Measurements from ENCODE around the gene FUT8.

Gene FUT8

DNA sequence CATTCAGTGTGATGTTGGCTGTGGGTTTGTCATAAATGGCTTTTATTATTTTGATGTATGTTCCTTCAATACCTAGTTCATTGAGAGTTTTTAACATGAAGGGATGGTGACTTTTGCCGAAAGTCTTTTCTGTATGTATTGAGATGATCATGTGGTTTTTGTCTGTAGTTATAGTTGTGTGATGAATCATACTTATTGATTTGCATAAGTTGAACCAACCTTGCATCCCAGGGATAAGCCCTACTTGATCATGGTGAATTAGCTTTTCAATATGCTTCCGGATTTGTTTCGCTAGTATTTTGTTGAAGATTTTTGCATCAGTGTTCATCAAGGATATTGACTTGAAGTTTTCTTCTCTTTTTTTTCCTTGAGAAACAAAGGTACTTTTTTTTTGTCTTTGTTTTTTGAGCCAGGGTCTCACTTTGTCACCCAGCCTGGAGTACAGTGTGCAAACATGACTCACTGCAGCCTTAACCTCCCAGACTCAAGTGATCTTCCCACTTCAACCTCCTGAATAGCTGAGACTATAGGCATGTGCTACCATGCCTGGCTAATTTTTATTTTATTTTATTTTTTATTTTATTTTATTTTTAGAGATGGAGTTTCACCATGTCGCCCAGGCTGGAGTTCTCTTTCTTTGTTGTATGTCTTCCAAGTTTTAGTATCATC, 121.3 kb downstream of the FUT8 start:
- no peak for TF ChIP-seq EP300 (IDR thresholded peaks at IDR 0.05; ENCODE audit: borderline replicate concordance)
- no peak for TF ChIP-seq TCF12 (IDR thresholded peaks at IDR 0.05; ENCODE audit: low read depth)
- TF ChIP-seq TEAD4 (IDR thresholded peaks at IDR 0.05), result no peak
- TF ChIP-seq, protein P1, sequence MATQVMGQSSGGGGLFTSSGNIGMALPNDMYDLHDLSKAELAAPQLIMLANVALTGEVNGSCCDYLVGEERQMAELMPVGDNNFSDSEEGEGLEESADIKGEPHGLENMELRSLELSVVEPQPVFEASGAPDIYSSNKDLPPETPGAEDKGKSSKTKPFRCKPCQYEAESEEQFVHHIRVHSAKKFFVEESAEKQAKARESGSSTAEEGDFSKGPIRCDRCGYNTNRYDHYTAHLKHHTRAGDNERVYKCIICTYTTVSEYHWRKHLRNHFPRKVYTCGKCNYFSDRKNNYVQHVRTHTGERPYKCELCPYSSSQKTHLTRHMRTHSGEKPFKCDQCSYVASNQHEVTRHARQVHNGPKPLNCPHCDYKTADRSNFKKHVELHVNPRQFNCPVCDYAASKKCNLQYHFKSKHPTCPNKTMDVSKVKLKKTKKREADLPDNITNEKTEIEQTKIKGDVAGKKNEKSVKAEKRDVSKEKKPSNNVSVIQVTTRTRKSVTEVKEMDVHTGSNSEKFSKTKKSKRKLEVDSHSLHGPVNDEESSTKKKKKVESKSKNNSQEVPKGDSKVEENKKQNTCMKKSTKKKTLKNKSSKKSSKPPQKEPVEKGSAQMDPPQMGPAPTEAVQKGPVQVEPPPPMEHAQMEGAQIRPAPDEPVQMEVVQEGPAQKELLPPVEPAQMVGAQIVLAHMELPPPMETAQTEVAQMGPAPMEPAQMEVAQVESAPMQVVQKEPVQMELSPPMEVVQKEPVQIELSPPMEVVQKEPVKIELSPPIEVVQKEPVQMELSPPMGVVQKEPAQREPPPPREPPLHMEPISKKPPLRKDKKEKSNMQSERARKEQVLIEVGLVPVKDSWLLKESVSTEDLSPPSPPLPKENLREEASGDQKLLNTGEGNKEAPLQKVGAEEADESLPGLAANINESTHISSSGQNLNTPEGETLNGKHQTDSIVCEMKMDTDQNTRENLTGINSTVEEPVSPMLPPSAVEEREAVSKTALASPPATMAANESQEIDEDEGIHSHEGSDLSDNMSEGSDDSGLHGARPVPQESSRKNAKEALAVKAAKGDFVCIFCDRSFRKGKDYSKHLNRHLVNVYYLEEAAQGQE (IDR thresholded peaks at IDR 0.05; ENCODE audit: low read depth), result no peak

DNA sequence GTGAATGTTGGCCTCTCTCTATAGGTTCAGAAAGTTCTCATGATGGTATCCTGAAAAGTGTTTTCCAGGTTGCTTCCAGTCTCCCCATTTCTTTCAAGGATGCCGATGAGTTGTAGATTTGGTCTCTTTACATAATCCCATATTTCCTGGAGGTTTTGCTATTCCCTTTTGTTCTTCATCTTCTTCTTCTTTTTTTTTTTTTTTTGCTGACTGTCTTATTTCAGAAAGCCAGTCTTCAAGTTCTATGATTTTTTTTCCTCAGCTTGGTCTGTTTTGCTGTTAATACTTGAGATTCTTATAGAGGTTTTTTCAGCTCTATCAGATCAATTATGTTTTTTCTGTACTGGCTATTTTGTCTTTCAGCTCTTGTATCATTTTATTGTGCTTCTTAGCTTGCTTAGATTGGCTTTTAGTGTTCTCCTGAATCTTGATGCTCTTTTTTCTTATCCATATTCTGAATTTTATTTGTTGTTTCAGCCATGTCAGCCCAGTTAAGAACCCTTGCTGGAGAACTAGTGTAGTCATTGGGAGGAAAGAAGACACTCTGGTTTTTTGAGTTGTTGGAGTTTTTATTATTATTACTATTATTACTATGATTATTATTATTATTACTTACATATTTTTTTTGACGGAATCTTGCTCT, 124.4 kb downstream of the FUT8 start:
- TF ChIP-seq EGR1 (IDR thresholded peaks at IDR 0.05) (no peak), NFIC (IDR thresholded peaks at IDR 0.05) (no peak), EP300 (IDR thresholded peaks at IDR 0.05; ENCODE audit: borderline replicate concordance) (no peak), CREB1 (IDR thresholded peaks at IDR 0.05; ENCODE audit: low read depth) (no peak), TEAD4 (IDR thresholded peaks at IDR 0.05) (no peak), TAF1 (IDR thresholded peaks at IDR 0.05; ENCODE audit: low read depth) (no peak), CEBPB (IDR thresholded peaks at IDR 0.05) (no peak)
- TF ChIP-seq, protein P2, sequence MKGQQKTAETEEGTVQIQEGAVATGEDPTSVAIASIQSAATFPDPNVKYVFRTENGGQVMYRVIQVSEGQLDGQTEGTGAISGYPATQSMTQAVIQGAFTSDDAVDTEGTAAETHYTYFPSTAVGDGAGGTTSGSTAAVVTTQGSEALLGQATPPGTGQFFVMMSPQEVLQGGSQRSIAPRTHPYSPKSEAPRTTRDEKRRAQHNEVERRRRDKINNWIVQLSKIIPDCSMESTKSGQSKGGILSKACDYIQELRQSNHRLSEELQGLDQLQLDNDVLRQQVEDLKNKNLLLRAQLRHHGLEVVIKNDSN (IDR thresholded peaks at IDR 0.05), result no peak
- TF ChIP-seq, protein P1 (IDR thresholded peaks at IDR 0.05; ENCODE audit: low read depth), result no peak

DNA sequence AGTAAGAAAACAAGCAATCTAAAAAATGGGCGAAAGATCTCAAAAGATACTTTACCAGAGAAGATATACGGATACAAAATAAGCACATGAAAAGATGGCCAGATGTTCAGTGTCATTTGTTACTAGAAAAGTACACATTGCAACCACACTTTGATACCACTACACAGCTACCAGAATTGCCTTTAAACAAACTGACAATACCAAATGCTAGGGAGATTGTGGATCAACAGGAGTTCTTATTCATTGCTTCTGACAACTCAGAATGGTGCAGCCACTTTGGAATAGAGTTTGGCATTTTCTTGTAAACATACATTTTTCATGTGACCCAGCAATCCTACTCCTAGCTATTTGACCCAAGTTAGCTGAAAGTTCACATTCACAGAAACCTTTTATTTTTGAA, 136.3 kb downstream of the FUT8 start:
- TF ChIP-seq, protein P3, sequence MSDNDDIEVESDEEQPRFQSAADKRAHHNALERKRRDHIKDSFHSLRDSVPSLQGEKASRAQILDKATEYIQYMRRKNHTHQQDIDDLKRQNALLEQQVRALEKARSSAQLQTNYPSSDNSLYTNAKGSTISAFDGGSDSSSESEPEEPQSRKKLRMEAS (IDR thresholded peaks at IDR 0.05), result no peak
- TF ChIP-seq EGR1 (IDR thresholded peaks at IDR 0.05) (no peak), RAD21 (IDR thresholded peaks at IDR 0.05; ENCODE audit: low read depth) (no peak), YY1 (IDR thresholded peaks at IDR 0.05; ENCODE audit: low read depth) (no peak), CREB1 (IDR thresholded peaks at IDR 0.05; ENCODE audit: low read depth) (no peak), FOXM1 (IDR thresholded peaks at IDR 0.05; ENCODE audit: borderline replicate concordance, low read depth) (no peak), TEAD4 (IDR thresholded peaks at IDR 0.05) (no peak), NFIC (IDR thresholded peaks at IDR 0.05) (no peak)
- TF ChIP-seq, protein P1 (IDR thresholded peaks at IDR 0.05; ENCODE audit: low read depth), result no peak
- TF ChIP-seq, protein P2 (IDR thresholded peaks at IDR 0.05), result no peak

DNA sequence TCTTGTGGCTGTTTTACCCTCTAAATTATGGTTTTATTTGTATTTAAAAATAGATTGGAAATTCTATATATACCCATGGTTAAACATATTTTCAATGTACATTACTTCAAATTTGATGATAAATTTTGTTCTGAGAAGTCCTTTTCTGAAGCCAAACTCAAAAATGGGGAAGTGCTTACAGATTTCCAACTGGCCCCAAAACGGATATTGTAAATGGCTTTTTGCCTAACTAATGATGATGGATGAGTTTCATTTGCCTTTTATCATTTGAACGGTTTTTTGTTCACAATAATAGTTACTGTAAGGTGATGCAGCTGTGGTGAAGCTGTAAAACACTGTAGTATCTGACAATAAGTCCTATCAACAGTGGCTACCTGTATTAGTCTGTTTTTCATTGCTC, 136.9 kb downstream of the FUT8 start:
- TF ChIP-seq ZBTB7A (IDR thresholded peaks at IDR 0.05; ENCODE audit: low read depth) (no peak), EP300 (IDR thresholded peaks at IDR 0.05; ENCODE audit: borderline replicate concordance) (no peak), EGR1 (IDR thresholded peaks at IDR 0.05) (no peak), FOXM1 (IDR thresholded peaks at IDR 0.05; ENCODE audit: borderline replicate concordance, low read depth) (no peak), YY1 (IDR thresholded peaks at IDR 0.05; ENCODE audit: low read depth) (no peak), RAD21 (IDR thresholded peaks at IDR 0.05; ENCODE audit: low read depth) (no peak), NFIC (IDR thresholded peaks at IDR 0.05) (no peak), CREB1 (IDR thresholded peaks at IDR 0.05; ENCODE audit: low read depth) (no peak), TCF12 (IDR thresholded peaks at IDR 0.05; ENCODE audit: low read depth) (no peak), TEAD4 (IDR thresholded peaks at IDR 0.05) (no peak), CEBPB (IDR thresholded peaks at IDR 0.05) (no peak), TAF1 (IDR thresholded peaks at IDR 0.05; ENCODE audit: low read depth) (no peak)
- TF ChIP-seq, protein P1 (IDR thresholded peaks at IDR 0.05; ENCODE audit: low read depth), result no peak
- TF ChIP-seq, protein P3 (IDR thresholded peaks at IDR 0.05), result no peak
- TF ChIP-seq, protein P2 (IDR thresholded peaks at IDR 0.05), result no peak

All from Ishikawa (cell line).